T-helper 1 cell (primary cell): ENCODE measurements around the gene ARL5C.
"Not testable (repeated sequence)": the region's sequence is repeated elsewhere in the genome, so short reads cannot be mapped to it uniquely, and the experiment has no call there.

ENCODE experiments used
- DNase-seq, 5 donors: peaks; one replicate each; pipeline ENCODE4 v3.0.0-alpha.2; 2012 to 2020

The ARL5C gene

GRCh38 chr17:39194089-39194984, 28.4 kb upstream of the ARL5C start:
- no peak for DNase-seq

GRCh38 chr17:39193346-39193745, 27.4 kb upstream of the ARL5C start:
- no peak for DNase-seq

- DNase-seq, result no peak
Measured at GRCh38 chr17:39192901-39193300, 26.9 kb upstream of the ARL5C start.

GRCh38 chr17:39191750-39192510, 26.0 kb upstream of the ARL5C start:
- DNase-seq, result no peak

GRCh38 chr17:39187152-39187830, 21.3 kb upstream of the ARL5C start:
- DNase-seq, result no peak

- no peak for DNase-seq
Measured at GRCh38 chr17:39186481-39187002, 20.6 kb upstream of the ARL5C start.

GRCh38 chr17:39183720-39184119, 17.8 kb upstream of the ARL5C start:
- no peak for DNase-seq

GRCh38 chr17:39183045-39183444, 17.1 kb upstream of the ARL5C start:
- DNase-seq, result no peak

GRCh38 chr17:39181303-39181702, 15.3 kb upstream of the ARL5C start:
- DNase-seq, result no peak

- no peak for DNase-seq
Measured at GRCh38 chr17:39178536-39178935, 12.6 kb upstream of the ARL5C start.

GRCh38 chr17:39177256-39177655, 11.3 kb upstream of the ARL5C start:
- DNase-seq, result no peak

- no peak for DNase-seq
Measured at GRCh38 chr17:39175695-39176093, 9.7 kb upstream of the ARL5C start.

GRCh38 chr17:39174920-39175694, 9.1 kb upstream of the ARL5C start:
- DNase-seq, result peak; percentile 54 to 79 (median 62)

- no peak for DNase-seq
Measured at GRCh38 chr17:39173526-39174274, 7.7 kb upstream of the ARL5C start.

GRCh38 chr17:39173080-39173479, 7.1 kb upstream of the ARL5C start:
- DNase-seq, result no peak

GRCh38 chr17:39171933-39172332, 6.0 kb upstream of the ARL5C start:
- DNase-seq, result no peak

GRCh38 chr17:39170558-39170957, 4.6 kb upstream of the ARL5C start:
- no peak for DNase-seq

GRCh38 chr17:39170109-39170508, 4.1 kb upstream of the ARL5C start:
- no peak for DNase-seq

- DNase-seq, result no peak
Measured at GRCh38 chr17:39169518-39169917, 3.6 kb upstream of the ARL5C start.

- DNase-seq, result no peak
Measured at GRCh38 chr17:39169101-39169500, 3.1 kb upstream of the ARL5C start.

- DNase-seq, result not testable (repeated sequence)
Measured at GRCh38 chr17:39168503-39168902, 2.5 kb upstream of the ARL5C start.

- no peak for DNase-seq
Measured at GRCh38 chr17:39167476-39167875, 1.5 kb upstream of the ARL5C start.
